ENCODE data around the gene TNFRSF12A. TPM values are rescaled to one million over a fixed set of nuclear protein-coding genes. Genes with fewer than 3 reads are reported as not detected.

Gene TNFRSF12A
- total RNA-seq, 1 donor from 2014 or later, result 66.2 TPM

Other genes starting within 250 kb of the TNFRSF12A start
- gene ELOB, start 243.1 kb upstream of the TNFRSF12A start, total RNA-seq, result 304 TPM
- not detected for gene PRSS33, start 232.8 kb upstream of the TNFRSF12A start, total RNA-seq
- gene PRSS41, start 221.9 kb upstream of the TNFRSF12A start, total RNA-seq, result not detected
- gene PRSS21, start 203.1 kb upstream of the TNFRSF12A start, total RNA-seq, result not detected
- gene ZG16B, start 190.1 kb upstream of the TNFRSF12A start, total RNA-seq, result 0.27 TPM
- not detected for gene PRSS22, start 162.2 kb upstream of the TNFRSF12A start, total RNA-seq
- 23.2 TPM for gene FLYWCH2, start 137.2 kb upstream of the TNFRSF12A start, total RNA-seq
- gene FLYWCH1, start 108.4 kb upstream of the TNFRSF12A start, total RNA-seq, result 35.7 TPM
- gene KREMEN2, start 56.1 kb upstream of the TNFRSF12A start, total RNA-seq, result not detected
- 9.2 TPM for gene PAQR4, start 51.0 kb upstream of the TNFRSF12A start, total RNA-seq
- gene PKMYT1, start 39.9 kb upstream of the TNFRSF12A start, total RNA-seq, result 1.3 TPM
- gene CLDN9, start 7.4 kb upstream of the TNFRSF12A start, total RNA-seq, result 1.2 TPM
- not detected for gene CLDN6, start 2.2 kb upstream of the TNFRSF12A start, total RNA-seq
- 48.5 TPM for gene HCFC1R1, start 3.6 kb downstream of the TNFRSF12A start, total RNA-seq
- gene THOC6, start 3.7 kb downstream of the TNFRSF12A start, total RNA-seq, result 9.1 TPM
- 0.05 TPM for gene BICDL2, start 16.6 kb downstream of the TNFRSF12A start, total RNA-seq
- gene MMP25, start 26.2 kb downstream of the TNFRSF12A start, total RNA-seq, result 1.2 TPM
- 36.3 TPM for gene IL32, start 45.3 kb downstream of the TNFRSF12A start, total RNA-seq
- not detected for gene ZSCAN10, start 78.9 kb downstream of the TNFRSF12A start, total RNA-seq
- gene ZNF205, start 92.2 kb downstream of the TNFRSF12A start, total RNA-seq, result 8.0 TPM
- gene ZNF213, start 114.7 kb downstream of the TNFRSF12A start, total RNA-seq, result 6.2 TPM
- gene OR1F1, start 167.8 kb downstream of the TNFRSF12A start, total RNA-seq, result not detected
- gene ZNF200, start 214.8 kb downstream of the TNFRSF12A start, total RNA-seq, result 5.8 TPM
- gene MEFV, start 236.3 kb downstream of the TNFRSF12A start, total RNA-seq, result 0.49 TPM